Measurements from ENCODE around the gene SLC41A2. TPM values are rescaled to one million over a fixed set of nuclear protein-coding genes. Genes with fewer than 3 reads are reported as not detected.

The SLC41A2 gene
- total and polyA plus RNA-seq, 2 experiments from 2014 or later = 2.1 to 5.9 TPM

GRCh38 chr12:104969343-104969742 lies 11.3 kb upstream of the SLC41A2 start:
- no peak for DNase-seq (ENCODE audit: low read depth in 1 of 2, low spot score in 1 of 2)
- TF ChIP-seq CTCF (IDR thresholded peaks at IDR 0.05; ENCODE audit: low read depth, low read length) = no peak
- H3K27ac ChIP-seq = no peak overlapping the region
- no peaks in the 10 kb centered on the region for H3K9me3 ChIP-seq (ENCODE audit: low read depth)
- no peaks in the 10 kb centered on the region for H3K4me1 ChIP-seq (ENCODE audit: low read depth)
- no peaks in the 10 kb centered on the region for H3K27me3 ChIP-seq
- no peak overlapping the region for H3K4me3 ChIP-seq
- H3K36me3 ChIP-seq = no peaks in the 10 kb centered on the region

GRCh38 chr12:104966677-104967076 lies 8.6 kb upstream of the SLC41A2 start:
- H3K27me3 ChIP-seq = peaks cover 8% of the 10 kb centered on the region
- no peaks in the 10 kb centered on the region for H3K36me3 ChIP-seq
- H3K9me3 ChIP-seq (ENCODE audit: low read depth) = no peaks in the 10 kb centered on the region
- no peak for DNase-seq (ENCODE audit: low read depth in 1 of 2, low spot score in 1 of 2)
- H3K4me3 ChIP-seq = no peak overlapping the region
- H3K4me1 ChIP-seq (ENCODE audit: low read depth) = no peaks in the 10 kb centered on the region
- TF ChIP-seq CTCF (IDR thresholded peaks at IDR 0.05; ENCODE audit: low read depth, low read length) = no peak
- H3K27ac ChIP-seq = no peak overlapping the region

GRCh38 chr12:104964856-104965205 lies 6.7 kb upstream of the SLC41A2 start:
- Histone ChIP-seq H3K27me3 (peaks cover 8% of the 10 kb centered on the region), H3K4me1 (ENCODE audit: low read depth) (no peaks in the 10 kb centered on the region), H3K9me3 (ENCODE audit: low read depth) (no peaks in the 10 kb centered on the region), H3K36me3 (no peaks in the 10 kb centered on the region), H3K27ac (no peak overlapping the region), H3K4me3 (no peak overlapping the region)
- DNase-seq (ENCODE audit: low read depth in 1 of 2, low spot score in 1 of 2) = no peak
- no peak for TF ChIP-seq CTCF (IDR thresholded peaks at IDR 0.05; ENCODE audit: low read depth, low read length)

DNA sequence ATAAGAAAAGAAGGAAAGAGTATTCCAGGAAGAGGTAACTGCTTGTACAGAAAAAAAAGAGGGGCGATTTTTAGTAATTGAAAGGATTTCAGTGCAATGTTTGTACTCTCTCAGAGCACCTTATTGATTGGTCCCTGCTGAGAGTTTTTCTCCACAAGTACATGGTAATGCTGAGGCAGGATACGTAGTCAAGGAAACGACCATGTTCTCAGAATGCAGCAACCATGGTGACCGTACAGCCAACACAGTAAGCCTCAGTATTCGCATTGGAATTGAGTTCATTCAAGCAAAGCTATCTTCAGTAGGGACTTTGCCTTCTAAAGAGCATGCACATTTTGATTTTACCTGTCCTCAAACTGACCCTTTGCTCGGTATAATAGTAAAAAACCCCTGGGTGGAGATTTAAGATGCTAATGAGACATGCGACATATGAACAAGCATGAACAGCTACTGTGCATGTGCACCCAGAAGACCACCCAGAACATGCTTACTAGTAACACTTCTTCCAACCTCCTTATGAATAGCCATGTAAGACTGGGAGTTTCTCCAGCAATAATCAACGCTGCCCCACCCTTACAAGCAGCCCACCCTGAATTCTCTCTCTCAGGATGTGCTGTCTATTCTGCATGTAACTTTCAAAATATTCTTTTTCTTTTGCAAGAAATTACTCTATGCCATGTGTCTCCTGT lies 6.2 kb upstream of the SLC41A2 start:
- no peaks in the 10 kb centered on the region for H3K9me3 ChIP-seq (ENCODE audit: low read depth)
- no peak overlapping the region for H3K4me3 ChIP-seq
- H3K27ac ChIP-seq = no peak overlapping the region
- peaks cover 8% of the 10 kb centered on the region for H3K27me3 ChIP-seq
- H3K4me1 ChIP-seq (ENCODE audit: low read depth) = no peaks in the 10 kb centered on the region
- TF ChIP-seq CTCF (IDR thresholded peaks at IDR 0.05; ENCODE audit: low read depth, low read length) = no peak
- DNase-seq (ENCODE audit: low read depth in 1 of 2, low spot score in 1 of 2) = no peak
- H3K36me3 ChIP-seq = no peaks in the 10 kb centered on the region

DNA sequence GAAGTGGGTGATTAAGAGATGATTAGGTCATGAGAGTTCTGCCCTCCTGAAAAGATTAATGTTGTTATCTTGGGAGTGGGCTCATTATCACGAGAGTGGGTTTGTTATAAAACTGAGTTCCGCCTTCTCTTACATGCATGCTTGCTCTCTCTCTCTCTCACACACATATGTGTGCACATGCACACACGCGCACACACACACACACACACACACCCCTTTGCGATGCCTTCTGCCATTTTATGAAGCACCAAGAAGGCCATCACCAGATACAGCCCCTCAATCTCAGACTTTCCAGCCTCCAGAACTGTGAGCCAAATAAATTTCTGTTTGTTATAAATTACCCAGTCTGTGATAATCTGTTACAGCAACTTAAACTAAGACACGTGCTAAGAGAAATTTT lies 5.7 kb upstream of the SLC41A2 start:
- no peaks in the 10 kb centered on the region for H3K36me3 ChIP-seq
- H3K27me3 ChIP-seq = peaks cover 11% of the 10 kb centered on the region
- H3K27ac ChIP-seq = no peak overlapping the region
- no peaks in the 10 kb centered on the region for H3K4me1 ChIP-seq (ENCODE audit: low read depth)
- TF ChIP-seq CTCF (IDR thresholded peaks at IDR 0.05; ENCODE audit: low read depth, low read length) = no peak
- DNase-seq (ENCODE audit: low read depth in 1 of 2, low spot score in 1 of 2) = no peak
- H3K9me3 ChIP-seq (ENCODE audit: low read depth) = no peaks in the 10 kb centered on the region
- H3K4me3 ChIP-seq = no peak overlapping the region
